Measurements from ENCODE around the gene LDHAL6B.

GRCh38 chr15:59176653-59177316, 29.9 kb upstream of the LDHAL6B start:
- TF ChIP-seq CTCF (IDR thresholded peaks at IDR 0.05; ENCODE audit: low read depth, low read length, poor library complexity, severe bottlenecking) (no peak), EZH2phosphoT487 (IDR thresholded peaks at IDR 0.05; ENCODE audit: borderline replicate concordance, low read length) (no peak)

All from DOHH2 (cell line).